ENCODE data around the gene CCDC38. TPM values are rescaled to one million over a fixed set of nuclear protein-coding genes. Genes with fewer than 3 reads are reported as not detected.

Gene CCDC38
- total RNA-seq, 1 donor, result not detected

- no peak overlapping the region for H3K4me3 ChIP-seq (ENCODE audit: low read depth, low read length)
- TF ChIP-seq CTCF (IDR thresholded peaks at IDR 0.05; ENCODE audit: insufficient read depth, low read depth, low read length), result no peak
- DNase-seq (ENCODE audit: low read depth), result no peak
These were observed 40.2 kb upstream of the CCDC38 start for GRCh38 chr12:95982602-95983001.

GRCh38 chr12:95980437-95980836, 38.0 kb upstream of the CCDC38 start:
- no peak for DNase-seq (ENCODE audit: low read depth)
- H3K4me3 ChIP-seq (ENCODE audit: low read depth, low read length), result no peak overlapping the region
- no peak for TF ChIP-seq CTCF (IDR thresholded peaks at IDR 0.05; ENCODE audit: insufficient read depth, low read depth, low read length)

- TF ChIP-seq CTCF (IDR thresholded peaks at IDR 0.05; ENCODE audit: insufficient read depth, low read depth, low read length), result no peak
- H3K4me3 ChIP-seq (ENCODE audit: low read depth, low read length), result no peak overlapping the region
- DNase-seq (ENCODE audit: low read depth), result no peak
These were observed 36.4 kb upstream of the CCDC38 start for GRCh38 chr12:95978774-95979173.

DNA sequence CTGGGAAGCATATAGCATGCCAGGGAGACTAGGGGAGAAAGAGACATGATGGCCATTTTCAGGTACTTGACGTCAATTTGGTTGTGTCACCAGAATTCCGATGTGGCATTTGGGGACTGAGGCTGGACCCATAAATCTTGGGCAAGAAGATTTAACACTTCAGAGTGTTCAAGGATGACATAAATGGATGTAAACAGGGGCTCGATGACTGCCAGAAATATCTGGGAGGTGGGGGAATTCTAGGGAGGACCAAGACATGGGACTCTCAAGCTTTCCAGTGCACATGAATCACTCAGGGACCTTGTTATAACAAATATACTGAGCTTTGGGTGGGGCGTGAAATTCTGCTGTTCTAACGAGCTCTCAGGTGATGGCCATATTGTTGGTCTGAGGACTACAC, 35.9 kb upstream of the CCDC38 start:
- no peak overlapping the region for H3K4me3 ChIP-seq (ENCODE audit: low read depth, low read length)
- DNase-seq (ENCODE audit: low read depth), result no peak
- TF ChIP-seq CTCF (IDR thresholded peaks at IDR 0.05; ENCODE audit: insufficient read depth, low read depth, low read length), result no peak

- no peak for DNase-seq (ENCODE audit: low read depth)
- TF ChIP-seq CTCF (IDR thresholded peaks at IDR 0.05; ENCODE audit: insufficient read depth, low read depth, low read length), result no peak
These were observed 35.4 kb upstream of the CCDC38 start for GRCh38 chr12:95977764-95978305.

GRCh38 chr12:95976416-95976832, 34.0 kb upstream of the CCDC38 start:
- H3K4me3 ChIP-seq (ENCODE audit: low read depth, low read length), result no peak overlapping the region
- DNase-seq (ENCODE audit: low read depth), result no peak
- no peak for TF ChIP-seq CTCF (IDR thresholded peaks at IDR 0.05; ENCODE audit: insufficient read depth, low read depth, low read length)

More at GRCh38 chr12:95977764-95978305, 35.4 kb upstream of the CCDC38 start:
- no peak overlapping the region for H3K4me3 ChIP-seq (ENCODE audit: low read depth, low read length)

GRCh38 chr12:95975491-95975890, 33.1 kb upstream of the CCDC38 start:
- H3K4me3 ChIP-seq (ENCODE audit: low read depth, low read length), result no peak overlapping the region
- TF ChIP-seq CTCF (IDR thresholded peaks at IDR 0.05; ENCODE audit: insufficient read depth, low read depth, low read length), result no peak
- no peak for DNase-seq (ENCODE audit: low read depth)

Data from fibroblast of villous mesenchyme (primary cell).